Germinal center (tissue), 1 donor: ENCODE results near the gene ZNF615.
"Not testable (repeated sequence)": the region's sequence is repeated elsewhere in the genome, so short reads cannot be mapped to it uniquely, and the experiment has no call there.

Experiments used
- DNase-seq: peaks from one replicate; pipeline ENCODE4 v3.0.0; 2012; ENCODE audit warnings: mixed read lengths, low spot score

ZNF615 gene

GRCh38 chr19:51980116-51980736, 27.8 kb downstream of the ZNF615 start:
- DNase-seq, result no peak

GRCh38 chr19:51978882-51979281, 29.1 kb downstream of the ZNF615 start:
- DNase-seq, result no peak

GRCh38 chr19:51977346-51977745, 30.7 kb downstream of the ZNF615 start:
- no peak for DNase-seq

GRCh38 chr19:51976852-51977251, 31.2 kb downstream of the ZNF615 start:
- no peak for DNase-seq

- not testable (repeated sequence) for DNase-seq
These were observed 32.2 kb downstream of the ZNF615 start for GRCh38 chr19:51975787-51976186.

- DNase-seq, result no peak
These were observed 36.4 kb downstream of the ZNF615 start for GRCh38 chr19:51971624-51972023.

GRCh38 chr19:51970718-51971117, 37.3 kb downstream of the ZNF615 start:
- no peak for DNase-seq

GRCh38 chr19:51965583-51965982, 42.4 kb downstream of the ZNF615 start:
- DNase-seq, result no peak

GRCh38 chr19:51960621-51961233, 47.3 kb downstream of the ZNF615 start:
- not testable (repeated sequence) for DNase-seq

GRCh38 chr19:51959791-51960190, 48.2 kb downstream of the ZNF615 start:
- no peak for DNase-seq

GRCh38 chr19:51957846-51958245, 50.2 kb downstream of the ZNF615 start:
- not testable (repeated sequence) for DNase-seq

GRCh38 chr19:51948975-51949374, 59.0 kb downstream of the ZNF615 start:
- DNase-seq, result no peak

GRCh38 chr19:51946602-51947001, 61.4 kb downstream of the ZNF615 start:
- DNase-seq, result no peak

- DNase-seq, result no peak
These were observed 63.0 kb downstream of the ZNF615 start for GRCh38 chr19:51944798-51945552.
